Measurements from ENCODE around the gene SRGAP2B.
"Not testable (repeated sequence)": the region's sequence is repeated elsewhere in the genome, so short reads cannot be mapped to it uniquely, and the experiment has no call there.

DNA sequence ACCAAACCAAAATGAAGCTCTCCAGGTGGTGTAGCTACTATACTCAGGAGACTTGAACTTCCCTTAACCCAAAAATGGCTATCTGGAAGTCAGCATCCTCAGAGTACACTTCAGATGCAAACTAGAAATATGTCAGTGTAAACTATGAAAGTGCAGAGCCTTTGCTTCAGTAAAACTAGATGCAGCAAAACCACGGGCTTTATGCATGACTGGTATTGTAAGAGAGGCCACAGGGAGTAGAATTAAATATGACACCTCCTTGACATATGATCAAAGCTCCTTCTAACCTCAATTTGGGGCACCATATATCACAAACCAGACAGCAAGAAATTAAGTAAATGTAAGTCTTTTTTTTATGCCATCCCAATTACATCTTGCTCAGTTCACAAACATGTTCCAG is 47.6 kb downstream of the SRGAP2B start:
- not testable (repeated sequence) for TF ChIP-seq EZH2phosphoT487 (IDR thresholded peaks at IDR 0.05; ENCODE audit: borderline replicate concordance, low read length)
- TF ChIP-seq, protein P1, sequence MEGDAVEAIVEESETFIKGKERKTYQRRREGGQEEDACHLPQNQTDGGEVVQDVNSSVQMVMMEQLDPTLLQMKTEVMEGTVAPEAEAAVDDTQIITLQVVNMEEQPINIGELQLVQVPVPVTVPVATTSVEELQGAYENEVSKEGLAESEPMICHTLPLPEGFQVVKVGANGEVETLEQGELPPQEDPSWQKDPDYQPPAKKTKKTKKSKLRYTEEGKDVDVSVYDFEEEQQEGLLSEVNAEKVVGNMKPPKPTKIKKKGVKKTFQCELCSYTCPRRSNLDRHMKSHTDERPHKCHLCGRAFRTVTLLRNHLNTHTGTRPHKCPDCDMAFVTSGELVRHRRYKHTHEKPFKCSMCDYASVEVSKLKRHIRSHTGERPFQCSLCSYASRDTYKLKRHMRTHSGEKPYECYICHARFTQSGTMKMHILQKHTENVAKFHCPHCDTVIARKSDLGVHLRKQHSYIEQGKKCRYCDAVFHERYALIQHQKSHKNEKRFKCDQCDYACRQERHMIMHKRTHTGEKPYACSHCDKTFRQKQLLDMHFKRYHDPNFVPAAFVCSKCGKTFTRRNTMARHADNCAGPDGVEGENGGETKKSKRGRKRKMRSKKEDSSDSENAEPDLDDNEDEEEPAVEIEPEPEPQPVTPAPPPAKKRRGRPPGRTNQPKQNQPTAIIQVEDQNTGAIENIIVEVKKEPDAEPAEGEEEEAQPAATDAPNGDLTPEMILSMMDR (IDR thresholded peaks at IDR 0.05; ENCODE audit: low read depth, low read length, poor library complexity, severe bottlenecking), result not testable (repeated sequence)

Measured in DOHH2 (cell line).